GM21447 (cell line): ENCODE results near the gene DOCK4.

Source experiments
- ATAC-seq: cut with Tn5 transposase; IDR thresholded peaks from one replicate; pipeline ENCODE4 v1.9.1; 2021; ENCODE audit not compliant: unreplicated experiment

The DOCK4 gene

GRCh38 chr7:112018305-112019030 lies 187.7 kb downstream of the DOCK4 start:
- no peak for ATAC-seq

- no peak for ATAC-seq
These were observed 191.1 kb downstream of the DOCK4 start for GRCh38 chr7:112015146-112015545.

DNA sequence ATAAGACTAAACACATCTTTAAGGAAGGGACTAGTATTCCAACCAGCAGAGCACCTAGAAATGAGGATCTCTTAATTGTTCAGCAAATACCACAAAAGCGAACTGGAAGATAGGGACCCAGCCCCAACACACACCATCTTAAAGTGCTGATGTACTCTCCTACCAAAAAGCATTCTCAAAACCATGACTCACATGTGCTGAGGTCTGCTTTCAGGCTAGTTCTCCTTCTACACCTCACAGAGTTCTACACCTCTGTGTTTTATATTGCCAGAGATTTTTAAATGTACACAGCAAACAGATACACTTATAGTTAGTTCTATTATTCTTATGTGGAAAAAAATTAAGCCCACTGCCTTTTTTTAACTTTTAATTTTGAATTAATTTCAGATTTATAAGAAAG lies 191.9 kb downstream of the DOCK4 start:
- ATAC-seq = no peak

DNA sequence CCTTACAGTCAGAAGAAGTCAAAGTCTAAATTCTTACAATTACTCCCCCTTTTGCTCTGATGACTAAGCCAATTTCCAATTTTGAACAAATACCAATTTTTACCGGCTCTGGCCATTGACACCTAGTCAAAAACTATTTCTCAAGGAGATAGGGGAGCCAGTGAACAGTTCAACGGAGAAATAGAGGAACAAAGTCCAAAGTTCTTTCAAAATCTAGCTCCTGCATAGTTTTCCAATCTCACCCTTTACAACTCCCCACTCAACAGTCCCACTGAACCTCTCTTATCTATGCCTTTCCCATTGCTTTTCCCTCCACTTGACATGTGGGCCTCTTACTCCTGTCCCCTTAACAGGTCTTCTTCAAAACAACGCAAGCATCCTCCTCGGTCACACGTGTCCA lies 192.9 kb downstream of the DOCK4 start:
- ATAC-seq = no peak

- no peak for ATAC-seq
These were observed 194.0 kb downstream of the DOCK4 start for GRCh38 chr7:112012242-112012641.

- no peak for ATAC-seq
These were observed 195.2 kb downstream of the DOCK4 start for GRCh38 chr7:112010994-112011393.

GRCh38 chr7:112010109-112010508 lies 196.1 kb downstream of the DOCK4 start:
- no peak for ATAC-seq

GRCh38 chr7:112009081-112009480 lies 197.1 kb downstream of the DOCK4 start:
- no peak for ATAC-seq

DNA sequence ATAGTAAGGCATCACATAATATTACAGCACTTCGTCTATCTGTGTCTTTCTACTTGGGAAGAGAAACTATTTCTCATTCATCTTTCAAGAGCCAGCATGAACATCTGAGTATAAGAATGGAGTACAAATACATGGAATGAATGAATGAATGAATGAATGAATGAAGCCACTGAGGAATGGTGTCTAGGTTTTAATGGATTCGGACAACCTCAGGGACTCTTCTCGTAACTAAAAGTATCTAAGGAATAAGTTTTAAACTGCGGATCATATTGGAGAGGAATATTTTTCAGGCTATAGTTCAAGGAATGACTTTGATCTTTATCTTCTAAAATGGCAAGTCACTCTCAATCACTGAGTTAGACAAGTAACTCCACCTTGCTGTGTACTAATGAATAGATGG lies 199.0 kb downstream of the DOCK4 start:
- ATAC-seq = no peak

GRCh38 chr7:112006071-112006470 lies 200.1 kb downstream of the DOCK4 start:
- no peak for ATAC-seq

GRCh38 chr7:112005205-112005775 lies 200.9 kb downstream of the DOCK4 start:
- no peak for ATAC-seq

DNA sequence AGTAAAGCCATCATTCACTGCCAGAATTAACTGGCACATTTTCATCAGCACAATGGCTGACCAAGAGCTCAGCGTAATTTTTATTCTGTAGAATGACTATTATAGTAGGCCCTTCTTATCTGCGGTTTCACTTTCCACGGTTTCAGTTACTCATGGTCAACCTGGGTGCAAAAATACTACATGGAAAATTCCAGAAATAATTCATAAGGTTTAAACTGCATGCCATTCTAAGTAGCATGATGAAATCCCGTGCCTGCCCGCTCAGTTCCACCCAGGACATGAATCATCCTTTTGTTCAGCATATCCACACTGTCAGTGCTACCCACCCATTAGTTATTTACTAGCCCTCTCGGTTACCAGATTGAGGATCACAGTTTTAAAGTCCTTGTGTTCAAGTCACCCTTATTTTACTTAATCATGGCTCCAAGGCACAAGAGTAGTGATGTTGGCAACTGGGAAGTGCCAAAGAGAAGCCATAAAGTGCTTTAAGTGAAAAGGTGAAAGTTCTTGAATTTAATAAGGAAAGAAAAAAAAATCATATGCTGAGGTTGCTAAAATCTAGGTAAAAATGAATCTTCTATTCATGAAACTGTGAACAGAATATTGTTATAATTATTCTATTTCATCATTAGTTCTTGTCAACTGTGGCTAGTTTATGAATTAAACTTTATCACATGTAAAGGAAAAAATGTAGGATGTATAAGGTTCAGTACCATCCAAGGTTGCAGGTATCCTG lies 204.9 kb downstream of the DOCK4 start:
- ATAC-seq = no peak

- no peak for ATAC-seq
These were observed 207.9 kb downstream of the DOCK4 start for GRCh38 chr7:111998326-111998725.

DNA sequence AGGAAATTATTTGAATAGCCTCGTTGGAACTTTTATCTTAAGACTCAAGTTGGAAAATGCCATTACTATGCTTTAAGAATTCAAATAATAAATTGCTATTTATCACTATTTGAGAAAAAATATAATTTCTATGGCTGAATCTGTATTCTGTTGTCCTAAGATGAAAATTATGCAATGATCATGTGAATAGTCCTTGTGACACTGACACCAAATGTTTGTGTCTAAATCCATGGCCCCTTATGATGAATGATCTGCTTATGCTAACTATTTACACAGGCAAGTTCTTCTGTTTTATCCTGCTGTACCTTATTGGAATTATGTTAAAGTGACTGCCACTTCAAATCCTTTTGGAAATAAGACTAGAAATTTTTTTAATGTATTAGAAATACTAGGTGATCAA lies 208.7 kb downstream of the DOCK4 start:
- no peak for ATAC-seq

- no peak for ATAC-seq
These were observed 213.6 kb downstream of the DOCK4 start for GRCh38 chr7:111992601-111993000.

GRCh38 chr7:111990643-111991042 lies 215.6 kb downstream of the DOCK4 start:
- no peak for ATAC-seq

- no peak for ATAC-seq
These were observed 218.3 kb downstream of the DOCK4 start for GRCh38 chr7:111987886-111988285.

DNA sequence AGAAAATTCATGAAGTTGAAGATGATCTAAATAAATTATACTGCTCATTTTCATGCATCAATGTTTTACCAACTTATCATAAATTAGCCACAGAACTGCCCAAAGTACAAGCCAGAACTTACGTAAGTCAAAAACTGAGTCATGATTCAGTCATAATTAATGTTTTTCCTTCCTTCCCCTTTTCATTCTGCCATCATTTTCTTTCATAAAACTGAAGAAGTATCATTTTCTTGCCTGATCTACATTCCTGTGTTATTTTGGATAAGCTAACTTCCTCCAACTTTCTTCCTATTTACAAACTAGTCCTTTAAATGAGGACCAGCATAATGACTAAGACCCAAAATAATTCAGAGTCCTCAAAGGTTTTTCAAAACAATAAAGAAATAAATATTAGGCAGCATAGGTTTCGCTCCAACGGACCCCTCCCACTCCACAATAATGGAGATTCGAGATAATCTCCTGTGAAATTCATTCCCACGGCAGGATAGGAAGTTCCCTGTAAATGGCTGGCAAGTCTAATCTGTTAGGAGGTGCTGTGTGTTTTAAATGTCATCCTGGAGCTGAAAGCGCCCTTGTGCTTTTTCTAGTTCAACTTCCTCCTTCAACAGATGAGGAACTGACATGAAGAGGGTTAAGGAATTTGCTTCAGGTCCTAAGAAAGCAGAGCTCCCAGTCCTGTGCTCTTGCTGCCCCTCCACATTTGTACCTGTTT lies 218.9 kb downstream of the DOCK4 start:
- ATAC-seq = no peak

DNA sequence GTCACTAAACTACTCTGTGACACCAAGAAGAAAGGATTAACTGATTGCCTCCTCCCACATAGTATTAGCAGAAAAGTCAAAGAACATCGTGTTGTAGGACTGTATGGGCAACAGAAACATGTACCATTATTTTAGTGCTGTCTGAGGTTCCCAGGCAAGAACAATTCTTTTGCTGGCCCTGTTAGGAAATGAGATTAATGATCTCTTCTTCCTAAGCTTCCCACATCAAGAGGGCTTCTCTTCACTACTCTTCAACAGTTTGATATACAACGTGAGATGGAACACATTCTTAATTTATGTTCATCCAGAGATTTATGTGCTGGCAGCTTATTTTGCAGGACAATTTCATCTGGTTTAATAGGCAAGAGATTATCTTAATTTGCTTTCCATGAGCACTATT lies 219.6 kb downstream of the DOCK4 start:
- ATAC-seq = no peak

- ATAC-seq = no peak
These were observed 220.4 kb downstream of the DOCK4 start for GRCh38 chr7:111985798-111986197.

- no peak for ATAC-seq
These were observed 223.4 kb downstream of the DOCK4 start for GRCh38 chr7:111982804-111983203.

GRCh38 chr7:111982133-111982532 lies 224.1 kb downstream of the DOCK4 start:
- no peak for ATAC-seq
